NCI-H526 (cell line): ENCODE results near the gene EVC2.
A peak's percentile ranks its signal among the peaks of the same experiment; 100 is the strongest.

Experiments
- DNase-seq, 2 experiments: peaks; one replicate each; lab custom pipeline; 2025; lab: John Stamatoyannopoulos, UW

Gene EVC2

GRCh38 chr4:5711479-5712184, 3.3 kb upstream of the EVC2 start:
- peak; percentile 43 to 80 for DNase-seq

- DNase-seq, result peak; percentile 33 to 83
These were observed 2.7 kb upstream of the EVC2 start, which contains the start of gene EVC for GRCh38 chr4:5710961-5711478. EVC (plus strand) TSS chr4:5711201; CDS start chr4:5711381, 180 bp downstream.

- peak in 1 of 2 experiments; percentile 41 for DNase-seq
These were observed 2.0 kb upstream of the EVC2 start for GRCh38 chr4:5710065-5710960.

DNA sequence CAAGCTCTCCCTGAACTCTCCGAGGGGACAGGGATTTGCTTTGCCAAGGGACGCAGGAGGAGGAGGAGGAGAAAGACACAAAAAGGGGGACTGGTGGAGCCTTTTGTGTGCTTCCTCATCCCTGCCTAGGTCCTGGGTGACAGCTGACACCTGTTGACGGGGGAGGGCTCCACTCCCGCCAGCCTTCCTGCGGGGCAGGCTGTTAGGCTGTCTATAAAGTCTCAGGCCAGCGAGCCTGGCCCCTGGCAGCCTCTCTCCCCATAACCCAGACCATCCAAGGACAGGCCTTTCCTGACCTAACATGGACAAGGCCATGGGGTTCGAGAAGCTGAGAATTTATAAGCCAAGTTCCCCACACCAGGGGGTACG, 832 bp upstream of the EVC2 start:
- DNase-seq, result peak in 1 of 2 experiments; percentile 28

GRCh38 chr4:5707778-5708448, 446 bp downstream of the EVC2 start:
- peak in 1 of 2 experiments; percentile 24 for DNase-seq

- DNase-seq, result no peak
These were observed 993 bp downstream of the EVC2 start for GRCh38 chr4:5707366-5707765.

DNA sequence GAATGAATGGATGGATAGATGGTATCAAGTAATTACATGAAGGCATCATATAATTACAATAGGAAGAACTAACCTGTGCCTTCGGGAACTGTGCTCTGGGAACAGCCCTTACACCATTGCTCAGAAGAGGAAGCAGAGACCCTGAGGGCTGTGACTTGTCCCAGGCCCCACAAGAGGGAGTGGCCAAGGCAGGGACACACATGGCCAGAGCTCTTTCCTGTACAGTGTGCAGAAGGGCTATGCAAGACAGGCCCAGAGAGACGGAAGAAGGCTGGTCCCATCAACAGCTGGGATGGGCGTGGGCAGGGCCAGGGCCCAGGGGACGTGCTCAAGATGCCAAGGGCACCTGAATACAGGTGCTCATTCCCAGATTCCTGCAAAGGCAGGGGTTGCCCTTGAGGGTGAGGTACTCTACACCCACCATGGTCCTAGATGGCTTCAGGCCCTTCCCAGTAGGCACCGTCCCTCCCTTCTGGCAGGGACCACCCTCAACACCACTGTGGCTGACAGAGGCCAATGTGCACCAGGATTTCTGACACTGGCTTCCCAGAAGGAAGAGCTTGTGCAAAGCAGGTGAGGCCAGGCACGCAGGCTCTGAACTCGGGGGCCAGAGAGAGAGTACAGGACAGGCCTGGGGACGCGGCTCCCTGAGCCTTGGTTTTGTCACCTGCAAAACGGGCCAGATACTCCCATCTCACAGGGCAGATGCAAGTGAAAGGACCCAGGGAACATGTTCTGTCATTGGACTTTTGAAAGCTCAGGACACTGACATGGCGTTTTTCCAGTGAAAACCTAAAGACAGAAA, 1.7 kb downstream of the EVC2 start:
- peak in 1 of 2 experiments; percentile 20 for DNase-seq

GRCh38 chr4:5705647-5706320, 2.6 kb downstream of the EVC2 start:
- no peak for DNase-seq

- DNase-seq, result no peak
These were observed 4.1 kb downstream of the EVC2 start for GRCh38 chr4:5704276-5704675.

DNA sequence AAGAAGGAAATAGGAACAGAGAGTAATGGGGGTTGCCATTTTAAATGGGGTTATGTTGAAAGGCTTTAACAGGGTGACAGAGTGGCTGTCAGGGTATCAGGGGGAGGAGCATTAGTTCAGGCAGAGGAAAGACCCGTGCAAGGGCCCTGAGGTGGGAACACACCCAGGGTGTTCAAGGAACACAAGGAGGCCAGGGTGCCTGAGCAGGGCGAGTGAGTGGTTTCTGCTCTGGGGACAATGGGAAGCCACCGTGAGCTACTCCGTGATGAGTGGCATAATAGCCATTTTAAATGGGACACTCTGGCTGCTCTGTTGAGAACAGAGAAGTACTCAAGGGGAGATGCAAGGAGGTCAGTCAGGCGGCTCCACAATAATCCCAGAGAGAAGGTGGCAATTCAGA, 4.5 kb downstream of the EVC2 start:
- no peak for DNase-seq

DNA sequence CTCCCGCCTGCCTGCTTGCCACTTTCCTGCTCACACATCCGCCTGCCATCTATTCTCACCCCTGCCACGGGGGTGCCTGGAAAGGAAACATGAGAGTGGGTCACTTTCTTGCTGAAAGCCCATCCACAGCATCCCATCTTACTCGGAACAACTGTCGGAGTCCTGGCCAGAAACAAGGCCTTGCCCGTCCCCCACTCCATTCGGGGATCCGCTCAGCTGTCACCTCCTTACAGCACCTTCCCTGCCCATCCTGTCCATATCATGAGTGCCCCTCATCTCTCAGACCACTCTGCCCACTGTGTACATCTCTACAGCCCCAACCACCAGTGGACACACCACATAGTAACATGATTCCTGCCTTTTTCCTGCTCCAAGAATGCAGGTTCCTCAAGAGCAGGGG, 6.4 kb downstream of the EVC2 start:
- DNase-seq, result no peak

DNA sequence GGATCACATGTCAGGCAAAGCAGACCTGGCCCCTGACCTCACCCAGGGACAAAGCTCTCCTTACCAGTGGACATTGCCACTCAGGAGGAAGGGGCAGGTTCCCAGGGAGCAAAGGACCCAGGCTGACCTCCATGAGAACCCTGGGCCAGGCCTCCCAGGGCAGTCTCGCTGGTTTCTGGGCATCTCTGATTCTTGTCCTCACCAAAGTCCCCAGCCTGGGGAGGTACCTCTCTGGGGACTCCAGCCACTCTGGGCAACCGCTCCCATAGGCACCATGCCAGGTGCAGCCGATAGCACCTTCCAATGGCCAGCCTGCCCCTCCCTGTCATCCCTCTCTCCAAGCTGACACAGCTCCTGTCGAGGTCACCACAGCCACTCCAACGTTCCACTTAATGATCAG, 7.9 kb downstream of the EVC2 start:
- DNase-seq, result no peak

DNA sequence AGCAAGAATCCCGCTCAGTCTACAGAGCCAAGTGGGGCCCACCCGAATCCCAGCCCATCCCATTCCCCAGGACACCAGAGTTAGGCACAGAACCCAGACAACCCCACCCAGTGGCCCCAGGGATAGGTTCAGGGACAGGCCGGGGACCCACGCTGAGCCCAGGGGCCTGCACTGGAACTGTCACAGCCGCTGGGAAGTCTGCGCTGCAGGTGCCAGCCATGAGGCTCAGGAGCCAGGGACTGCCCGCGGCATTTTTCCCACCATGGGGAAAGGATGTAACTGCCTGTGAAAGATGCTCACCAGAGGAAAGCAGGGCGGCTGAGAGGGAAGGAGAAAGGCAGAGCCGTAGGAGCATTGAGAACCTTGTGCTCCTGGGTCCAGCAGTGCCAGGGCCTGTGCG, 12.0 kb downstream of the EVC2 start:
- no peak for DNase-seq

DNA sequence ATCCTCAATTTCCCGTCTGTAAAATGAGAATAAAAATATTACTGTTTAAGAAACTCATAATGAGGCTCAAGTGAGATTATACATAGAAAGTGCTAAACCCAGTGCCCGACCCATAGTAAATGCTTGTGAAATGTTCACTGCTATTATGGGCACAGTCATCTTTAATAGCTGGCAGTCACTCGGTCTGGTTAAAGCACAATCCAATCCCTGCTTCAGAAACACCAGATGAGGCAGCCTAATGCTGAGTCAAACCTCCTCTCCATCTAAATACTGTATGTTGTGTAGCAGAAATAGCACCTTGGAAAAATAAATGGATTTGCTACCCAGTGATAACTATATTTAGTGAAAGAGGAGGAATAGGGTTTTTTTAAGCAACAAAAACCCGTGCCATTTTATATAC, 14.5 kb downstream of the EVC2 start:
- no peak for DNase-seq

DNA sequence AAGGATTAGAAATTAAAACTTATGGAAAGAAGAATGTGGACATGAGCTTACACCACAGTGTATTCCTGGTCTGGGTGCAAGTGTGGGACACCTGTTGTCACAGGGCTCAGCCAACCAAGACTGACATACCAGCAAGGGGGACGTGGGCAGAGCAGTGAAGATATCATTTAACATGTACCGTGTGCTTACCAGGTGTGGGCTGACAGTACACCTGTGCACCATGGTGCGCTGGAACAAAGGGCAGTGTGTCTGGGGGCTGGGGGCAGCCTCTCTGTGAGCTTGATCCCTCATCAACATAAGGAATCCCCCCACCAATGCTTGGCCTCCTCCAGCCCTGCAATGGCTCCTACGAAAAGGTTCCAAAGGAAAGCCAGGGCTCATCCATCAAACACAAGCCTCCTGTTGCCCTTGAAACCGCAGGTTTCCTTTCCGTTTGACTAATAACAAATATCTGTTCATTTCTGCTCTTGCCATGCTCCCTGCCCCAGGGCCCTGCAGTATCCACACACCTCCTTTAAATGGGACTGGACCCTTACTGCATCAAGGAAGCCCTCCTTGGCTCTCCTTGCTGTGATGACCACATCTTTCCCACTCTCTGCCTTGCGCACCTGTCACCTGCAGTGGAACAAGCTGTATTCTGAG, 16.7 kb downstream of the EVC2 start:
- DNase-seq, result no peak

- no peak for DNase-seq
These were observed 19.3 kb downstream of the EVC2 start for GRCh38 chr4:5689065-5689464.

- no peak for DNase-seq
These were observed 22.0 kb downstream of the EVC2 start for GRCh38 chr4:5686338-5686737.

GRCh38 chr4:5685296-5685695, 23.1 kb downstream of the EVC2 start:
- no peak for DNase-seq

DNA sequence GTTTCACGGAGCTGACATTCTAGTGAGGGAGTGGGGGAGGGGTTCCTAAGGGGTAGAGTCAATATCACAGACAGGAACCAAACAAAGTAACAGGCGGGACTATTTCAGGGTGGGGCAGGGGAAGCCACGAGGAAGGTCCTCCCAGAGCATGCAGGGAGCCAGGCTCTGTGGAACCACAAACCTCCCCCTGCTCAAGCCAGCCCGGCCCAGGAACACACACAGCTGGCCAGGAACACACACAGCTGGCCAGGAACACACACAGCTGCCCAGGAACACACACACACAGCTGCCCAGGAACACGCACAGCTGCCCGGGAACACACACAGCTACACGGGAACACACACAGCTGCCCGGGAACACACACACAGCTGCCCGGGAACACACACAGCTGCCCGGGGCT, 24.8 kb downstream of the EVC2 start:
- no peak for DNase-seq

- no peak for DNase-seq
These were observed 29.4 kb downstream of the EVC2 start for GRCh38 chr4:5678977-5679376.

DNA sequence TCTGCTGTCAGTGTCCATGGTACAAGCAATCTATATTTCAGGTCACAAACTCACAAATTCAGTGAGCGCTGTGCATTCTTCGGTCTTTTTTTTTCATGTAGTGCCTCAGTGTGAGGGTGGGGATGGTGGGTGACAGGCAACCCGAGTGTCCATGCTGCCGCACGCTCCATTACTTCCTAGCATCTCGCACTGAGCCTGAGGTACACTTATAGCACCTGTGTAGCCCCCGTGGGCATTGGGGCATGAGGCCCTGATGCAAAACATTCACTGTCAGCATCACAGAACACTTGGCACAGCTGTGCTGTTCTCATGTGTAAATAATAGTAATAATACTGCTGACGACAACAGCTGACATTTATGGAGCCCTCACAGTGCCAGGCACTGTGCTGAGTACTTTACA, 31.6 kb downstream of the EVC2 start:
- DNase-seq, result no peak
